GM23338 (cell line): ENCODE data around the gene DHRS7C. TPM values are rescaled to one million over a fixed set of nuclear protein-coding genes. Genes with fewer than 3 reads are reported as not detected.

Source experiments
- ATAC-seq: fragments of 200-7000 bp; cut with Tn5 transposase; 3 replicates; pipeline ENCODE4 v1.9.1; 2020
- DNase-seq: peaks from one replicate; pipeline ENCODE4 v3.0.0-alpha.2; 2015; ENCODE audit warnings: low spot score
- H2AFZ ChIP-seq: fragments of 200-600 bp; sonication (generic); 2 replicates; pipeline ENCODE4 v1.8.0; 2016; ENCODE audit warnings: antibody characterized with exemption, mild to moderate bottlenecking, moderate library complexity
- H3F3A ChIP-seq: fragments of 200-600 bp; sonication (generic); replicated peaks from 2 replicates; pipeline ENCODE4 v1.8.0; 2017; ENCODE audit warnings: antibody characterized with exemption, mixed run types, low read depth
- H3K27ac ChIP-seq: fragments of 200-600 bp; sonication (generic); 2 replicates; pipeline ENCODE4 v1.6.1; 2016; ENCODE audit warnings: low read depth
- H3K27me3 ChIP-seq: fragments of 200-600 bp; sonication (generic); 2 replicates; pipeline ENCODE4 v1.8.0; 2016; ENCODE audit warnings: mild to moderate bottlenecking, mixed run types, moderate library complexity; ENCODE audit not compliant: insufficient read depth
- H3K36me3 ChIP-seq: fragments of 200-600 bp; sonication (generic); 2 replicates; pipeline ENCODE4 v1.8.0; 2016; ENCODE audit warnings: mild to moderate bottlenecking; ENCODE audit not compliant: insufficient read depth
- H3K4me1 ChIP-seq: fragments of 200-600 bp; sonication (generic); 2 replicates; pipeline ENCODE4 v1.8.0; 2016; ENCODE audit warnings: mild to moderate bottlenecking, moderate library complexity; ENCODE audit not compliant: insufficient read depth
- H3K4me2 ChIP-seq: fragments of 200-600 bp; sonication (generic); 2 replicates; pipeline ENCODE4 v1.7.1; 2017; ENCODE audit warnings: mixed run types
- H3K4me3 ChIP-seq: fragments of 200-600 bp; sonication (generic); 2 replicates; pipeline ENCODE4 v1.6.1; 2016; ENCODE audit warnings: mixed run types
- H3K79me2 ChIP-seq: fragments of 200-600 bp; sonication (generic); replicated peaks from 2 replicates; pipeline ENCODE4 v1.8.0; 2017; ENCODE audit warnings: mild to moderate bottlenecking; ENCODE audit not compliant: insufficient read depth
- H3K9me2 ChIP-seq: fragments of 200-600 bp; sonication (generic); 2 replicates; pipeline ENCODE4 v1.8.0; 2017; ENCODE audit not compliant: insufficient read depth
- H4K20me1 ChIP-seq: fragments of 200-600 bp; sonication (generic); replicated peaks from 2 replicates; pipeline ENCODE4 v1.8.0; 2017; ENCODE audit warnings: mild to moderate bottlenecking; ENCODE audit not compliant: insufficient read depth
- H3K27ac Mint-ChIP-seq: 2 replicates; pipeline ENCODE4 v1.8.0; 2020; ENCODE audit warnings: inconsistent platforms, mild to moderate bottlenecking, moderate library complexity, mixed read lengths
- H3K27me3 Mint-ChIP-seq: 3 replicates; pipeline ENCODE4 v1.8.0; 2022; ENCODE audit warnings: low read depth, mild to moderate bottlenecking, moderate library complexity, mixed read lengths, inconsistent platforms; ENCODE audit not compliant: insufficient read depth, poor library complexity
- H3K36me3 Mint-ChIP-seq: 3 replicates; pipeline ENCODE4 v1.8.0; 2021; ENCODE audit warnings: low read depth, mild to moderate bottlenecking, inconsistent platforms, moderate library complexity, mixed read lengths
- H3K4me1 Mint-ChIP-seq: 3 replicates; pipeline ENCODE4 v1.8.0; 2020; ENCODE audit warnings: mild to moderate bottlenecking, inconsistent platforms, mixed read lengths
- H3K4me3 Mint-ChIP-seq: 3 replicates; pipeline ENCODE4 v1.8.0; 2021; ENCODE audit warnings: moderate library complexity, mild to moderate bottlenecking, inconsistent platforms, mixed read lengths
- H3K9me3 Mint-ChIP-seq: 3 replicates; pipeline ENCODE4 v1.8.0; 2020; ENCODE audit warnings: moderate library complexity, mild to moderate bottlenecking, inconsistent platforms, mixed read lengths
- CREB1 ChIP-seq: fragments of 250-450 bp; sonication (Bioruptor Pico); IDR thresholded peaks from 2 replicates; pipeline ENCODE4 v1.5.0; 2020; ENCODE audit warnings: low read depth, mild to moderate bottlenecking, moderate library complexity
- ZNF114 ChIP-seq: fragments of 250-450 bp; sonication (Bioruptor Pico); IDR thresholded peaks from 2 replicates; pipeline ENCODE4 v1.5.0; 2020; ENCODE audit warnings: mild to moderate bottlenecking, moderate library complexity
- polyA plus RNA-seq: library from polyadenylated mRNA; unstranded; fragments of >200 nt; fragmentation: Nextera tagmentation; extraction: Ambion mirVana; gene quantifications from 2 replicates; pipeline ENCODE4 v1.2.1, GENCODE V29; 2016
- total RNA-seq: library from RNA; depleted of rRNA; stranded (reverse); fragments of >200 nt; shearing (Covaris generic); gene quantifications from 2 replicates; pipeline ENCODE4 v1.2.3, GENCODE V29; 2014
- TF ChIP-seq, protein P1 (sequence below): fragments of 250-450 bp; sonication (Bioruptor Pico); IDR thresholded peaks from 2 replicates; pipeline ENCODE4 v1.5.0; 2020; ENCODE audit warnings: mild to moderate bottlenecking, moderate library complexity
- TF ChIP-seq, protein P2 (sequence below), 2 experiments: fragments of 200-600 bp in 1 of 2; sonication (generic) in 1 of 2; conservative IDR thresholded peaks; 2 replicates each; pipeline versions ENCODE4 v1.5.1 to v1.6.1; 2016 to 2017; ENCODE audit warnings: antibody characterized with exemption in 2 of 2, low read depth in 2 of 2, mild to moderate bottlenecking in 2 of 2, moderate library complexity in 1 of 2

DHRS7C gene
- total and polyA plus RNA-seq, 2 experiments from 2014 or later: not detected

DNA sequence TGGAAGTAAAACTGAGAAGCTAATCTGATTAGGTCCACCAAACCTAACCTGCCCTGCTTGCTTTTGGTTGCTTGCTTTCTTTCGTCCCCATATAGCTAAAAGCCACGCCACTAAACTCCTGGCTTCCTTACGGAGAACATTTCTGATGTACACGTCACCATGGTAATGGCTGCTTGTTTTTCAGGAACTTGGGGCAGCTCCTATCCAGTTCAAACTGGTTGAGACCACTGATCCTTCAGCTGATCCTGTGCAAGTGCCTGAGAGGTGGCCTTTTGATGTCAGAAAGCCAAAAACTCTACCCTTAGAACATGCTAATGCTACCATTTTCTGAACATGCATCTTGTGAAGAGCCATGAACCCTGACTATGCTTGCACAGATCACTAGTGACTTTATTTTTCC lies 14.4 kb upstream of the DHRS7C start:
- no peaks in the 10 kb centered on the region for H3K27me3 ChIP-seq
- H3K9me3 Mint-ChIP-seq: peaks cover 4% of the 10 kb centered on the region
- TF ChIP-seq, protein P1, sequence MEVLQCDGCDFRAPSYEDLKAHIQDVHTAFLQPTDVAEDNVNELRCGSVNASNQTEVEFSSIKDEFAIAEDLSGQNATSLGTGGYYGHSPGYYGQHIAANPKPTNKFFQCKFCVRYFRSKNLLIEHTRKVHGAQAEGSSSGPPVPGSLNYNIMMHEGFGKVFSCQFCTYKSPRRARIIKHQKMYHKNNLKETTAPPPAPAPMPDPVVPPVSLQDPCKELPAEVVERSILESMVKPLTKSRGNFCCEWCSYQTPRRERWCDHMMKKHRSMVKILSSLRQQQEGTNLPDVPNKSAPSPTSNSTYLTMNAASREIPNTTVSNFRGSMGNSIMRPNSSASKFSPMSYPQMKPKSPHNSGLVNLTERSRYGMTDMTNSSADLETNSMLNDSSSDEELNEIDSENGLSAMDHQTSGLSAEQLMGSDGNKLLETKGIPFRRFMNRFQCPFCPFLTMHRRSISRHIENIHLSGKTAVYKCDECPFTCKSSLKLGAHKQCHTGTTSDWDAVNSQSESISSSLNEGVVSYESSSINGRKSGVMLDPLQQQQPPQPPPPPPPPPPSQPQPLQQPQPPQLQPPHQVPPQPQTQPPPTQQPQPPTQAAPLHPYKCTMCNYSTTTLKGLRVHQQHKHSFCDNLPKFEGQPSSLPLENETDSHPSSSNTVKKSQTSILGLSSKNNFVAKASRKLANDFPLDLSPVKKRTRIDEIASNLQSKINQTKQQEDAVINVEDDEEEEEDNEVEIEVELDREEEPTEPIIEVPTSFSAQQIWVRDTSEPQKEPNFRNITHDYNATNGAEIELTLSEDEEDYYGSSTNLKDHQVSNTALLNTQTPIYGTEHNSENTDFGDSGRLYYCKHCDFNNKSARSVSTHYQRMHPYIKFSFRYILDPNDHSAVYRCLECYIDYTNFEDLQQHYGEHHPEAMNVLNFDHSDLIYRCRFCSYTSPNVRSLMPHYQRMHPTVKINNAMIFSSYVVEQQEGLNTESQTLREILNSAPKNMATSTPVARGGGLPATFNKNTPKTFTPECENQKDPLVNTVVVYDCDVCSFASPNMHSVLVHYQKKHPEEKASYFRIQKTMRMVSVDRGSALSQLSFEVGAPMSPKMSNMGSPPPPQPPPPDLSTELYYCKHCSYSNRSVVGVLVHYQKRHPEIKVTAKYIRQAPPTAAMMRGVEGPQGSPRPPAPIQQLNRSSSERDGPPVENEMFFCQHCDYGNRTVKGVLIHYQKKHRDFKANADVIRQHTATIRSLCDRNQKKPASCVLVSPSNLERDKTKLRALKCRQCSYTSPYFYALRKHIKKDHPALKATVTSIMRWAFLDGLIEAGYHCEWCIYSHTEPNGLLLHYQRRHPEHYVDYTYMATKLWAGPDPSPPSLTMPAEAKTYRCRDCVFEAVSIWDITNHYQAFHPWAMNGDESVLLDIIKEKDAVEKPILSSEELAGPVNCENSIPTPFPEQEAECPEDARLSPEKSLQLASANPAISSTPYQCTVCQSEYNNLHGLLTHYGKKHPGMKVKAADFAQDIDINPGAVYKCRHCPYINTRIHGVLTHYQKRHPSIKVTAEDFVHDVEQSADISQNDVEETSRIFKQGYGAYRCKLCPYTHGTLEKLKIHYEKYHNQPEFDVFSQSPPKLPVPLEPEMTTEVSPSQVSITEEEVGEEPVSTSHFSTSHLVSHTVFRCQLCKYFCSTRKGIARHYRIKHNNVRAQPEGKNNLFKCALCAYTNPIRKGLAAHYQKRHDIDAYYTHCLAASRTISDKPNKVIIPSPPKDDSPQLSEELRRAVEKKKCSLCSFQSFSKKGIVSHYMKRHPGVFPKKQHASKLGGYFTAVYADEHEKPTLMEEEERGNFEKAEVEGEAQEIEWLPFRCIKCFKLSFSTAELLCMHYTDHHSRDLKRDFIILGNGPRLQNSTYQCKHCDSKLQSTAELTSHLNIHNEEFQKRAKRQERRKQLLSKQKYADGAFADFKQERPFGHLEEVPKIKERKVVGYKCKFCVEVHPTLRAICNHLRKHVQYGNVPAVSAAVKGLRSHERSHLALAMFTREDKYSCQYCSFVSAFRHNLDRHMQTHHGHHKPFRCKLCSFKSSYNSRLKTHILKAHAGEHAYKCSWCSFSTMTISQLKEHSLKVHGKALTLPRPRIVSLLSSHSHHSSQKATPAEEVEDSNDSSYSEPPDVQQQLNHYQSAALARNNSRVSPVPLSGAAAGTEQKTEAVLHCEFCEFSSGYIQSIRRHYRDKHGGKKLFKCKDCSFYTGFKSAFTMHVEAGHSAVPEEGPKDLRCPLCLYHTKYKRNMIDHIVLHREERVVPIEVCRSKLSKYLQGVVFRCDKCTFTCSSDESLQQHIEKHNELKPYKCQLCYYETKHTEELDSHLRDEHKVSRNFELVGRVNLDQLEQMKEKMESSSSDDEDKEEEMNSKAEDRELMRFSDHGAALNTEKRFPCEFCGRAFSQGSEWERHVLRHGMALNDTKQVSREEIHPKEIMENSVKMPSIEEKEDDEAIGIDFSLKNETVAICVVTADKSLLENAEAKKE (CRISPR knock-in tag): no peak
- TF ChIP-seq, protein P2, sequence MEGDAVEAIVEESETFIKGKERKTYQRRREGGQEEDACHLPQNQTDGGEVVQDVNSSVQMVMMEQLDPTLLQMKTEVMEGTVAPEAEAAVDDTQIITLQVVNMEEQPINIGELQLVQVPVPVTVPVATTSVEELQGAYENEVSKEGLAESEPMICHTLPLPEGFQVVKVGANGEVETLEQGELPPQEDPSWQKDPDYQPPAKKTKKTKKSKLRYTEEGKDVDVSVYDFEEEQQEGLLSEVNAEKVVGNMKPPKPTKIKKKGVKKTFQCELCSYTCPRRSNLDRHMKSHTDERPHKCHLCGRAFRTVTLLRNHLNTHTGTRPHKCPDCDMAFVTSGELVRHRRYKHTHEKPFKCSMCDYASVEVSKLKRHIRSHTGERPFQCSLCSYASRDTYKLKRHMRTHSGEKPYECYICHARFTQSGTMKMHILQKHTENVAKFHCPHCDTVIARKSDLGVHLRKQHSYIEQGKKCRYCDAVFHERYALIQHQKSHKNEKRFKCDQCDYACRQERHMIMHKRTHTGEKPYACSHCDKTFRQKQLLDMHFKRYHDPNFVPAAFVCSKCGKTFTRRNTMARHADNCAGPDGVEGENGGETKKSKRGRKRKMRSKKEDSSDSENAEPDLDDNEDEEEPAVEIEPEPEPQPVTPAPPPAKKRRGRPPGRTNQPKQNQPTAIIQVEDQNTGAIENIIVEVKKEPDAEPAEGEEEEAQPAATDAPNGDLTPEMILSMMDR (conservative IDR thresholded peaks at IDR 0.05; ENCODE audit: low read depth in 2 of 2): no peak
- TF ChIP-seq CREB1 (CRISPR knock-in tag): no peak
- TF ChIP-seq ZNF114: no peak

More for the DNA sequence above, 14.4 kb upstream of the DHRS7C start:
- Histone ChIP-seq H4K20me1 (no peaks in the 10 kb centered on the region), H3K36me3 (no peaks in the 10 kb centered on the region), H2AFZ (no peak overlapping the region), H3F3A (no peaks in the 10 kb centered on the region), H3K27ac (no peak overlapping the region), H3K4me2 (no peak overlapping the region), H3K4me1 (no peaks in the 10 kb centered on the region), H3K9me2 (0 out of 2 replicates have a peak, but pooled peaks cover 6% of the 10 kb centered on the region), H3K4me3 (no peak overlapping the region), H3K79me2 (no peaks in the 10 kb centered on the region)
- H3K27ac Mint-ChIP-seq: no peak overlapping the region
- no peak for ATAC-seq
- no peaks in the 10 kb centered on the region for H3K4me1 Mint-ChIP-seq
- no peak for DNase-seq
- H3K4me3 Mint-ChIP-seq: no peak overlapping the region
- no peaks in the 10 kb centered on the region for H3K27me3 Mint-ChIP-seq
- H3K36me3 Mint-ChIP-seq: no peaks in the 10 kb centered on the region
